HG02981 (cell line): ENCODE results near the gene MC5R.
"Not testable (repeated sequence)": the region's sequence is repeated elsewhere in the genome, so short reads cannot be mapped to it uniquely, and the experiment has no call there.

Source experiments
- ATAC-seq: cut with Tn5 transposase; IDR thresholded peaks from one replicate; pipeline ENCODE4 v1.9.1; 2021; ENCODE audit warnings: mild to moderate bottlenecking, moderate library complexity; ENCODE audit not compliant: unreplicated experiment

MC5R gene

GRCh38 chr18:13836559-13836958 lies 12.6 kb downstream of the MC5R start:
- no peak for ATAC-seq

DNA sequence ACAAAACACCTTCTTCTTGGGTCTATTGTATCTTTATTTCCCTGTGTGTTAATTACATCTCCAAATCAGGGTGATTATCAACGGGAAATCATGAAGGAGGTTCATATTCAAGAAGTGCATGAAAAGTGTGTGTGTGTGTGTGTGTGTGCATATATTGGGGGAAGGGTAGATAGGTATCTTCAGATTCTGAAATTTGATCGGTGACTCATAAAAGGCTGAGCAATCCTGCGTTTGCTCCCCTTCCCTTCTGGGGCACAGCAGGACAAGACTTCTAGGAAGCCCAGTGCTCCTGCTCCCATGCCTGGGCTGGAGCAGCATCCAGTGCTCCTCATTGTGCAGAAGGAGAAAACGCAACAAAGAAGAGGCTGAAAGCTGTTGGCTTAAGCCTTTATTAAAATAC lies 25.8 kb downstream of the MC5R start:
- no peak for ATAC-seq

DNA sequence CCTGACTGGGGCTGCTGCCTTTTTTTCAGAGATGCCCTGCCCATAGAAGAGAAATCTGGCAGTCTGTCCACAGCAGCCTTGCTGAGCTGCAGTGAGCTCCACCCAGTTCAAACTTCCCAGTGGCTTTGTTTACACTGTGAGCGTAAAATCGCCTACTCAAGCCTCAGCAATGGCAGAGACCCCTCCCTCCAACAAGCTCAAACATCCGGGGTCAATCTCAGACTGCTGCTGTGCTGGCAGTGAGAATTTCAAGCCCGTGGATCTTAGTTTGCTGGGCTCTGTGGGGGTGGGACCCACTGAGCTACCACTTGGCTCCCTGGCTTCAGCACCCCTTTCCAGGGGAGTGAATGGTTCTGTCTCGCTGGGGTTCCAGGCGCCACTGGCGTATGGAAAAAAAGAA lies 38.9 kb downstream of the MC5R start:
- ATAC-seq = not testable (repeated sequence)

DNA sequence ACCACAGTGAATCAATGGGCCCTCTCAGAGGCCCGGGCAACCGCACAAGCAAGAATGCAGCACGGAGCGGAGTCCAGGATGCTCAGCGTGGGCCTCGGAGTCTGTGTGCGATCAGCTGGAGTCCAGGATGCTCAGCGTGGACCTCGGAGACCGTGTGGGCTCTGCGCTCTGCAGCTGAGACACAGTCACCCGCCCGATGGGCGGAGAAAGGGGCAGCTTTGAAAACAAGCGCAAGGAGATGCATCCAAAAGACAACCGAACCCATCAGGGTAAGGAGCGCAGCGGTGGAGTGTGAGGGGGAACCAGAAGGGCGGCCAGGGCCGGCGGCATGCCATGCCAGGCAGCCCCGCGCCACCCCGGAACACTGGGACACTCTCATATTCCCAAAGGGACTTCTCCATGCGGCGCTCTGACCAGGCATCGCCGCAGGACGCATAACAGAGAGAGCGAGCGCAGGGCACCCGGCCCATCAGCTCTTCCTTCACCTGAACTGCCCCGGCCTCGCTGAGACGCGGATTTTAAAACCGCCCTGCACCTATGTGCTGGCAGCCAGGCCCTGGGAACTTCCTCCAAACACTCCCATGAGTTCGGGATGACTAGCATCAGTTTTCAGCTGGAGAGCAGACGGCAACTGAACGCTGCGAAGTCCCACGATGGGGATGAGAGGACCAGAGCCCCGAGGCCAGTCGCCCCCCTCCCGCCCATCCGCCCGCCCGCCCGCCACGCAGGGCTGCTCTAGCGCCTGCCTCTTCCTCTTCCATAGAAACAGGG lies 44.7 kb downstream of the MC5R start:
- ATAC-seq = no peak

GRCh38 chr18:13871701-13872100 lies 47.8 kb downstream of the MC5R start:
- no peak for ATAC-seq

DNA sequence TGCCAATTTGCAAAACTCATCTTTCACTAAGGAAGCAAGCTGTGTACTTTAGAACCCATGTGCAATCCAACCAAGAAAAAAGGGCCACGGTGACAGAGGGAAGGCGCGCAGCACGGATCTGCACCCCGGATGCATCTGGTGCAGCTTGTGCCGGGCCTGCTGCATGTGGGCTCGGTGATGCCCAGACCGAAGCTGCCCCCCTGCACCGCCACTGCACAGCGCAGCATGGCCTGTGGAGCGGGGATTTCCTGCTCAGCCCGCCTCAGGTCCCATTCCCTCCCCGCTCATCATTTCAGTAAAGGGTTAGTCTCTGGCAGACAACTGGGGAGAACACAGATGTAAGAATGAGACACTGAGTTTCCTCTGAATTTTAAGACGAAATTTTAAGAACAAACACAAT lies 48.4 kb downstream of the MC5R start:
- no peak for ATAC-seq

DNA sequence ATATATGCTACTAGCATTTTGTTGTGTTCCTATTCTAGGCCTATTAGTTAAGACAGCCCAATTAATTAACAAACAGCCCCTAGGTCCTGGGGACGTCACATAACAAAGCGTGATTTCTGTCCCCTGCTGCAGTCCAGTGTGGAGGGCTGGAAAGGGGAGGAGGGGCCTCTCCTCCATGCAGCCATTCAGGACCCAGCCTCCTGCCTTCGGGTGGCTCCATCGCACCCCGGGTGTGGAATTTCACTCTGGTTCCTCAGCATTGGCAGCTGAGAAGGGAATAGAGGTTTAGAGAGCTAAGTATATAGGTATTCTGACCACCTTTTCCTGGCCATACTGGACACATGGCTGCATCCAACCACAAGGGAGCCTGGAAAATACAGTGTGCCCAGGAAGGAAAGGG lies 49.0 kb downstream of the MC5R start:
- no peak for ATAC-seq

GRCh38 chr18:13874558-13874957 lies 50.6 kb downstream of the MC5R start:
- ATAC-seq = no peak
